HG02798 (cell line): ENCODE measurements around the gene CKAP2.
"Not testable (repeated sequence)": the region's sequence is repeated elsewhere in the genome, so short reads cannot be mapped to it uniquely, and the experiment has no call there.

Source experiments
- ATAC-seq: cut with Tn5 transposase; IDR thresholded peaks from one replicate; pipeline ENCODE4 v1.9.1; 2021; ENCODE audit warnings: mild to moderate bottlenecking; ENCODE audit not compliant: unreplicated experiment, poor library complexity

The CKAP2 gene

DNA sequence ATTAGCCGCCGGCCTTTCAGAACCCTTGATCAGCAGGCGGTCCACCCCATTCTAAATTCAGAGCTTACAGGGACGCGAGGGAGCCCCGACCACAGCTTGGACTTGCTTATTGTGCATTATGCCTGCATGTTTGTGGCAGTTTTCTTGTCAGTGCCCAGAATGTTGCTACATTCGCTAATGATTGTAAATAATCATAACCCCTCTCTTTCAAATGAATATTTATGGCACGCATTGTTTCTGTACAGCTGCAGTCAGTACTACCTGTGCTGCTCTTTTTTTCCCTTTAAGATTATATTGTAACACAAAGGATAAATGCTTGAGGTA lies 4.5 kb upstream of the CKAP2 start:
- no peak for ATAC-seq

DNA sequence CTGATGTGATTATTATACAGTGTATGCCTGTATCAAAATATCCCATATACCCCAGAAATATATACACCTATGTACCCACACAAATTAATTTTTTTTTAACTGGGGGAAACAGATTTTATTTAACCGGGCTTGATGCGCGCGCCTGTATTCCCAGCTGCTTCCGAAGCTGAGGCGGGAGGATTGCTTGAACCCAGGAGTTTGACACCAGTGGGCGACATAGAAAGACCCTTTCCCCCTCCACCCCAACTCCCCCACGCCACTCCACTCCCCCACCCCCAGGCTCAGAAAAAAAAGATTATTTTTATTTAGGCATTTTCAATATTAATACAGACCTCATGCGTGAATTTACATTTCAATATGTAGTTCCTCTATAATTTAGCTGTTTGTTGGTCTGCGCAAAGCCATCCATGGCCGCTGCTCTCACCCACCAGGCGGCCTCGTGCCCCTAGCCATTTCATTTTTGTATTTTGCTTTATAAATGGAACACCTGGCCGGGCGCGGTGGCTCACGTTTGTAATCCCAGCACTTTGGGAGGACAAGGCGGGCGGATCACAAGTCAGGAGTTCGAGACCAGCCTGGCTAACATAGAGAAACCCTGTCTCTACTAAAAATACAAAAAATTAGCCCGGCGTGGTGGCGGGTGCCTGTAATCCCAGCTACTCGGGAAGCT lies 4.0 kb upstream of the CKAP2 start:
- no peak for ATAC-seq

DNA sequence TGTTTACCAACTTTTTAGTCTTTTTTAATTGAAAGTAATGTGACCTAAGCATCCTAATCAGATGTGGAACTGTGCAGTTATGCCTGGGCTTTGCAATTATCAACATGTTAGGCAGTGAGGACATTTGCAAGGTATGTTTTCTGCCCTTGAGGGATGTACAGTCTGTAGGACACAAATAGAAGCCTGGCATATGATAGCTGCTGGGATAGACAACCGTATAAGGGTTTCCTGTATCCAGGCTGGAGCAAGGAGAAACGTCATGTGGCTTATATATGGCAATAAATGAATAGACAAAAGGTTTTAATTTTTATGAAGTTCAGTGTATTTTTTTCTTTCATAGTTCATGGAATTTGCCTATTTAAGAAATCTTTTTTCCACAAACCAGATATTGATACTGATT lies 2.8 kb upstream of the CKAP2 start:
- ATAC-seq, result no peak

- ATAC-seq, result peak; percentile 42
Observed at GRCh38 chr13:52454459-52454819, 839 bp upstream of the CKAP2 start.

- peak; percentile 26 for ATAC-seq
Observed at GRCh38 chr13:52455677-52456041, 381 bp downstream of the CKAP2 start.

DNA sequence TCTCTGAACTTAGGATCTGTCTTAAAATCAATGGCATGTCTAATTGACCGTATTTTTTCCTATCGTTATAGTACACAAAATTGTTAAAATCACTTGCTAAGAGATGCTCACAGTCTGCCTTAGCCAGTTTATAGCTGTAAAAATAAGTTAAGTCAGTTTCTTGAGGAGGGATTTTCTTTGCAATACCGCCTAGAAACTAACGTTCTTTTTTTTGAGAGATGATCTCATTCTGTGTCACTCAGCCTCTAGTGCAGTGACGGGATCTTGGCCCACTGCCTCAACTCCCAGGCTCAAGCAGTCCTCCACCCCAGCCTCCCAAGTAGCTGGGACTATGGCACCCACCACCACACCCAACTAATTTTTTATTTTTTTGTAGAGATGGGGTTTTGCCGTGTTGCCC lies 4.4 kb downstream of the CKAP2 start:
- no peak for ATAC-seq

DNA sequence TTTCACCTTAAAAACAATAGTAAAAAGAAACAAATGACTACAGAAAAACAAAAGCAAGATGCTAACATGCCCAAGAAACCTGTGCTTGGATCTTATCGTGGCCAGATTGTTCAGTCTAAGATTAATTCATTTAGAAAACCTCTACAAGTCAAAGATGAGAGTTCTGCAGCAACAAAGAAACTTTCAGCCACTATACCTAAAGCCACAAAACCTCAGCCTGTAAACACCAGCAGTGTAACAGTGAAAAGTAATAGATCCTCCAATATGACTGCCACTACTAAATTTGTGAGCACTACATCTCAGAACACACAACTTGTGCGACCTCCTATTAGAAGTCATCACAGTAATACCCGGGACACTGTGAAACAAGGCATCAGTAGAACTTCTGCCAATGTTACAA lies 6.0 kb downstream of the CKAP2 start:
- ATAC-seq, result no peak

DNA sequence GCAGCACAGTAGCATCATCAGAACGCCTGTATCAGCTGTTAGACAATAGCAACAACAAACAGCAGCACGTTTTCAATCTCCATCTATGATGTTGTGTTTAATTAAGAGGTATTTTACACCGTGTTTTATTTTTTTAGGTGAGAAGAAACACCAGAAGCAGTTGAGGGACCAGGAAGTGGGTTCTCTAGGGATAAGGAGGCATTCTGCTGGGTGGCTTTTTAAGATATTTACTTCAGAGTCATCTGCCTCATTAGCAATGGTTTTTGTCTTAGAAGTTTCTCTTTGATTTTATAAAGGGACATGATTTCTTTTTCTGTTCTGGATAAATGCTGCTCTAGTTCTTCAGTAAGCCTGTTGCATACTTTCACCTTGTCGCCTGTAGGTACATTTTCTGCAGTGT lies 8.2 kb downstream of the CKAP2 start:
- no peak for ATAC-seq

DNA sequence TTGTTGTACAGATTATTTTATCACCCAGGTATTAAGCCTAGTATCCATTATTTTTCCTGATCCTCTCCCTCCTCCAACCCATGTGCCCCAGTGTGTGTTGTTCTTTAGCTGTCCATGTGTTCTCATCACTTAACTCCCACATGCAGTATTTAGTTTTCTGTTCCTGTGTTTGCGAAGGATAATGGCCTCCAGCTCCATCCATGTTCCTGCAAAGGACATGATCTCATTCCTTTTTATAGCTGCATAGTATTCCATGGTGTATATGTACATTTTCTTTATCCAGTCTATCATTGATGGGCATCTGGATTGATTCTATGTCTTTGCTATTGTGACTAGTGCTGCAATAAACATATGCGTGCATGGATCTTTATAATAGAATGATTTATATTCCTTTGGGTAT lies 13.2 kb downstream of the CKAP2 start:
- ATAC-seq, result not testable (repeated sequence)

- ATAC-seq, result not testable (repeated sequence)
Observed at GRCh38 chr13:52480677-52481428, 25.6 kb downstream of the CKAP2 start.

DNA sequence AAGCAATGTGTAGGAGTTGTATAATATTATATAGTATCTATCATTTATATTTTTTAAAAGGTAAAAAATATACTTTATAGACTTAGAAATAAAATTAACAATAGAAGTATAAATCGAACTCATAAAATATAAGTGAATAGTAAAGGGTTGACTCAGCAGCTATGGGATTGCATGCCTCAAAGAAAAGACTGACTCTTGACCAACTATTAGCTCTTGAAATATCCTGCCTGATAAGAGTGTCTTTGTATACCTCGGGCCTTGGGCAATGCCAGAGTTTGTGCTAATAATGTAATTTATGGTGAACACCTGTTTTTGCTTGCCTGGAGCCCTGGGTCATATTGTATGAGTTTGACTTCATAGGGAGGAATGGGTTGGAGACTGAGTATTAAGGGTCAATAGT lies 31.8 kb downstream of the CKAP2 start:
- ATAC-seq, result not testable (repeated sequence)

DNA sequence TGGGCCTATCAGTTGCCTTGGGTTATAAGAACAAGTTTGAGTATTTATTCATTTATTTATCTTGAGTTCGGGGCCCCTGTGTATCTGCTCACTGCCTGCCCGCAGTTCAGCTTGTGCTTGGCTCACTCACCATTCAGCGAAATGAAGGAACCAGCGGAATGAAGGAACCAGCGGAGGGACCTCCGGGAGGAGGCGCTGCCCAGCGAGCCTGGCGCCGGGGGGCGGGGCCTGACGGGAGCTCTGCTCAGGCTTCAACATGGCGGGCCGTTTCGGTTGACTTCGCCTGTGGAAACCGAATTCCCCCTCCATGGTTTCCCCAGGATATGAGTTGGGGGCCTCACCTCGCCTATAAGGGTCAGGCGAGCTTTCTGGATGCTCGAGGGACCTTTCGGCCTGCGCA lies 33.5 kb downstream of the CKAP2 start:
- ATAC-seq, result not testable (repeated sequence)

GRCh38 chr13:52491015-52491414 lies 35.7 kb downstream of the CKAP2 start:
- not testable (repeated sequence) for ATAC-seq

- not testable (repeated sequence) for ATAC-seq
Observed at GRCh38 chr13:52494241-52494640, 39.0 kb downstream of the CKAP2 start.

DNA sequence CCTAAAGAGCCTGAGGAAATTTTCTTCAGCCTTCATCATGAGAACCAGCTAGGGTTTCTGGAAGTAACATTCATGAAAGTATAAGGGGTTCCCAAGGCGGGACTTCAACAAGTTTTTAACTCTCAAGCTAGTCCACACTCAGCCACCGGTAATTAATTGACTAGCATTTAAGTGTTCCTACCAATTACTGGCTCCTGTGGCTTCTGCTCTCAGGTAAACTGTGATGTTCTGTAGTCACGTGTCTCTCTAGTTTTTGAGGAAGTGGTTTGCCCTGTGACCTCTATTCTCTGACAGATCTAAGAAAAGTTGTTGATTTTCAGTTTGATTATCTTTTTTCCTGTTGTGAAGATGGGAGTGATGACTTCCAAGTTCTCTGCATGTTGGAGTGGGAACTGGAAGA lies 42.7 kb downstream of the CKAP2 start:
- peak; percentile 64 for ATAC-seq

- ATAC-seq, result not testable (repeated sequence)
Observed at GRCh38 chr13:52502277-52502676, 47.0 kb downstream of the CKAP2 start.

GRCh38 chr13:52505843-52506242 lies 50.6 kb downstream of the CKAP2 start:
- not testable (repeated sequence) for ATAC-seq

DNA sequence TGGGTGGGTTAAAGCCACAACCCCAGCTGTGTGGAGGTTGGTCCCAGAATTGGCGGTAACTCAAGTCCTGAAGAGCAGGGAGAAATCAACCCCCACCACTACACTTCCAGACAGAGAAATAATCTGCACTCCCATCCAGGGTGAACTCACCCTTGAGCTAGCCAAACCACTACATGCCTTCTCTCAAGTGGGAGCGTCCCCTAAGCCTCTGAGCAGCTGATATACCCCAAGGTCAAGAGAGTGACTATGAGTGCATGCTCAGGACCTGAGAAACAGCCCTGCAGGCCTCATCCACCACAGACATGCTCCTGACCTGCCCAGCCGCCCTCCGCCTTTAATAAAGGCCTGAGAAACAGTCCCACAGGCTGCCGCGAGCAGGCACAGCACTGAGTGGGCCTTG lies 54.3 kb downstream of the CKAP2 start:
- not testable (repeated sequence) for ATAC-seq

- not testable (repeated sequence) for ATAC-seq
Observed at GRCh38 chr13:52510221-52510797, 55.0 kb downstream of the CKAP2 start.

DNA sequence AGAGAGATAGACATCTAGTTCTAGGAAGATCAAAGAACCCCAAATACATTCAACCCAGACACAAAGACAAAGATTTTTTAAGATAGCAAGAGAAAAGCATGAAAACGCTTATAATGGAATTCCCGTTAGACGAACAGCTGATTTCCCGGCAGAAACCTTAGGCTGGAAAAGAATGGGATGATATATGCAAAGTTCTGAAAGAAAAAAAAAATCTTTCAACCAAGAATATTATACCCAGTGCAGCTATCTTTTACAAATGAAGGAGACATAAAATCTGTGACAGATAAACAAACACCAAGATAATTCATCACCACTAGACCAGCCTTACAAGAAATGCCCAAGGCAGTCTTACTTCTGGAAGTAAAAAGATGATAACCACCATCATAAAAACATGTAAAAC lies 56.3 kb downstream of the CKAP2 start:
- not testable (repeated sequence) for ATAC-seq

DNA sequence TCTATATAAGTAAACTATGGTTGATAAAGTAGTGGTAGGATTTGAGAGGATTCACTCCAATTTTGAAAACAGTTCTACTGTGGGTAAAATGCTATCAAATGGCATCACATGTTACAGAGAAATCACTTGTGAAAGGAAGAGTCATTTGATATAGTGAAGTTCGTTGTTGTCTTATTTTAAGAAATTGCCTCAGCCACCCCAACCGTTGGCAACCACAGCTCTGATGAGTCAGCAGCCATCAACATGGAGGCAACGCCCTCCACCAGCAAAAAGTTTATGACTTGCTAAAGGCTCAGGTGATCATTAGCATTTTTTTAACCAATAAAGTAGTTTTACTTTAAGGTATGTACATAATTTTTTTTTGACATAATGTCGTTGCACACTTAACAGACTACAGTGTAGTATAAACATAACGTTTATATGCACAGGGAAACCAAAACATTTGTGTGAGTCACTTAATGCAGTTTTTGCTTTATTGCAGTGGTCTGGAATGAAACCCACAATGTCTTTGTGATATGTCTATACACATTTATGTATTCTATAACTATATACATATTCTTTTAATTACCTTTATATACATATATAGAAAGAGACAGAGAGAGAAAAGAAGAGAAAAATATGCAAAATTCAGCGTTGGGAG lies 58.8 kb downstream of the CKAP2 start:
- not testable (repeated sequence) for ATAC-seq
